Measurements from ENCODE around the gene DMKN. TPM values are rescaled to one million over a fixed set of nuclear protein-coding genes. Genes with fewer than 3 reads are reported as not detected.

DMKN gene
- total RNA-seq, 1 experiment from 2014 or later = 9.3 TPM

DNA sequence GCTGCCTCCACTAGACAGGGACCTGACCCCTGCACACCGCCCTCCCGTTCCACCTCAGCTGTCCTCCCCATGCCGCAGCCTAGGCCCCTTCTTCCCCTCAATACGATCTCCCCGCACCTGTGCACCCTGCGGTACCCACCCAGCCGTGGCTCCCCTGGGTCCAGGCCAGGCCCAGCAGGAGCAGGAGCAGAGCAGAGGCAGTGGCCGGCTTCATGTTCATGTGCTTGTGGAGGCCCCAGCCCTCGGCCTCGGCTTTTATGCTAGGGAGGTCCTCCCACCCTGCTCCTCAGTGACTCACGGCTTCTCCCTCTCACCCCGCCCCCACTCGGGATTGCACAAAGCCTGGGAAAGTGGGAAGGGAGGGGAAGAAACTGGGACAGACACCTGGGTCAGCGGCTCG lies 11.8 kb downstream of the DMKN start:
- peak; percentile 53 for DNase-seq
- 0 out of 2 replicates have a peak overlapping the region, but pooled peaks have one; percentile 5 for H3K9ac ChIP-seq (ENCODE audit: low read length)
- H2AFZ ChIP-seq (ENCODE audit: low read length) = no peak overlapping the region
- H3K27ac ChIP-seq (ENCODE audit: low read length) = no peak overlapping the region
- H3K4me1 ChIP-seq (ENCODE audit: low read length) = peaks cover 32% of the 10 kb centered on the region
- no peaks in the 10 kb centered on the region for H3K79me2 ChIP-seq (ENCODE audit: low read length)
- no peaks in the 10 kb centered on the region for H3K36me3 ChIP-seq (ENCODE audit: insufficient read depth, low read length)
- H3K27me3 ChIP-seq (ENCODE audit: low read length) = no peaks in the 10 kb centered on the region
- no peak overlapping the region for H3K4me3 ChIP-seq (ENCODE audit: low read length)
- H3K4me2 ChIP-seq (ENCODE audit: low read depth, low read length, poor library complexity, severe bottlenecking) = peak overlapping the region; percentile 56
- H4K20me1 ChIP-seq (ENCODE audit: insufficient read depth, low read depth, low read length) = no peaks in the 10 kb centered on the region
- no peaks in the 10 kb centered on the region for H3K9me2 ChIP-seq (replicated peaks; ENCODE audit: insufficient read depth, low read length)
- no peaks in the 10 kb centered on the region for H3K9me3 ChIP-seq (ENCODE audit: low read length)

DNA sequence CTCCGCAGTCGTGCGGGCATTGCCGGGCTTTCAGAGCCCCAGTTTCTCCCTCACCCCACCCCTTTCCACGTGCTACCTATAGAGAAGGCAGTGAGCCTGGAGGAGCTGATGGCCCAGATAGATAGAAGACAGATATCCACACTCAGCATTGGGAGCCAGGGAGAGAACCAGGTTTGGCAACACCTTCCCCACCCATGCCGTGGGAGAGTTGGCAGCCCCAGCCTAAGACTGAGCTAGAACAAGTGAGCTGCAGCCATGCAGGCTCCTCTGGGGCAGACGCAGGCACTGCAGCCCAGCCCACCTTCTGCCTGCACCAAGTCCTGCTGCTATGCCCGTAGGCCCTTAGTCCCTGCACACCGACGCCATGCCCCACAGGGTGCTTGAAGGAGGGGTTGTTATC lies 12.8 kb downstream of the DMKN start:
- no peaks in the 10 kb centered on the region for H3K9me2 ChIP-seq (replicated peaks; ENCODE audit: insufficient read depth, low read length)
- H3K36me3 ChIP-seq (ENCODE audit: insufficient read depth, low read length) = no peaks in the 10 kb centered on the region
- peaks cover 32% of the 10 kb centered on the region for H3K4me1 ChIP-seq (ENCODE audit: low read length)
- no peak for DNase-seq
- no peaks in the 10 kb centered on the region for H3K9me3 ChIP-seq (ENCODE audit: low read length)
- no peaks in the 10 kb centered on the region for H3K79me2 ChIP-seq (ENCODE audit: low read length)
- H2AFZ ChIP-seq (ENCODE audit: low read length) = no peak overlapping the region
- 0 out of 2 replicates have a peak overlapping the region, but pooled peaks have one; percentile 5 for H3K9ac ChIP-seq (ENCODE audit: low read length)
- H3K4me3 ChIP-seq (ENCODE audit: low read length) = no peak overlapping the region
- H3K27ac ChIP-seq (ENCODE audit: low read length) = no peak overlapping the region
- H3K27me3 ChIP-seq (ENCODE audit: low read length) = no peaks in the 10 kb centered on the region
- no peaks in the 10 kb centered on the region for H4K20me1 ChIP-seq (ENCODE audit: insufficient read depth, low read depth, low read length)
- no peak overlapping the region for H3K4me2 ChIP-seq (ENCODE audit: low read depth, low read length, poor library complexity, severe bottlenecking)

DNA sequence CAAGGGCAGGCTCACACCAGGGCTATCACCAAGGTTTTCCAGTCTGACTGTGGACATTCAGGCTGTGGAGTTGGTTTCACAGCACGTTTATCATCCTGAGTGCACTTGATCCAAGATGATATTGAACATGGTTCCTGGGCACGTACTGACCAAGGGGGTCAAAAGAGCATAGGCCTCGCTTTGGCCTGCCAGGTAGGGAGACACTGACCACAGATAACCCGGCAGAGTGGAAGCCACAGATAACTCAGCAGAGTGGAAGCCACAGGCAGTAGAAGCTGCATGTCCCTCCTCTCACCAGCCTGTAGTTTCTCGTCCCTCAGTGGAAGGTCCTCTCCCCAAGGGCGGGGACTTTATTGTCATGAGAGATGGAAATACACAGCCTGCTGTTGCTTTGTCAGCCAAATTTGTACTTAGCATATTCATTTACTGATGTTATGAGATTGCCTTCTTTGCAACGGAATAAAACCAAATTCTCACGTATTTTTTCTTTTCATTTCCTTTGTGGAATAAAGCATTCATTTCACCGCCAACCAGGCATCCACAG lies 14.4 kb downstream of the DMKN start:
- no peak for DNase-seq
- H3K4me2 ChIP-seq (ENCODE audit: low read depth, low read length, poor library complexity, severe bottlenecking) = no peak overlapping the region

DNA sequence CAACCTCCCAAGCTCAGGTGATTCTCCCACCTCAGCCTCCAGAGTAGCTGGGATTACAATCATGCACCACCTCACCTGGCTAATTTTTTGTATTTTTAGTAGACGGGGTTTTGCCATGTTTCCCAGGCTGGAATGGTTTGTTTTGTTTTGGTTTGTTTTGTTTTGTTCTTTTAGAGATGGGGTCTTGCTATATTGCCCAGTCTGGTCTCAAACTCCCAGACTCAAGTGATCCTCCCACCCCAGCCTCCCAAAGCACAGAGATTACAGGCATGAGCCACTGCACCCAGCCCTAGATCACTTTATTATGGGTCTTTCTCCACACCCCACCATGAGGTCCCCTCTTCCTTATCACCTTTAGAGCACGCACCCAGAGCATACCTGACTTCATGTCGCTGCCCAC lies 15.2 kb downstream of the DMKN start:
- no peak overlapping the region for H3K4me2 ChIP-seq (ENCODE audit: low read depth, low read length, poor library complexity, severe bottlenecking)
- H4K20me1 ChIP-seq (ENCODE audit: insufficient read depth, low read depth, low read length) = no peaks in the 10 kb centered on the region
- H3K9me3 ChIP-seq (ENCODE audit: low read length) = no peaks in the 10 kb centered on the region
- H3K4me1 ChIP-seq (ENCODE audit: low read length) = peaks cover 43% of the 10 kb centered on the region
- DNase-seq = peak; percentile 12
- H3K27ac ChIP-seq (ENCODE audit: low read length) = no peak overlapping the region
- H3K36me3 ChIP-seq (ENCODE audit: insufficient read depth, low read length) = no peaks in the 10 kb centered on the region
- no peak overlapping the region for H3K9ac ChIP-seq (ENCODE audit: low read length)
- no peak overlapping the region for H3K4me3 ChIP-seq (ENCODE audit: low read length)
- no peak overlapping the region for H2AFZ ChIP-seq (ENCODE audit: low read length)
- H3K79me2 ChIP-seq (ENCODE audit: low read length) = no peaks in the 10 kb centered on the region
- no peaks in the 10 kb centered on the region for H3K27me3 ChIP-seq (ENCODE audit: low read length)
- H3K9me2 ChIP-seq (replicated peaks; ENCODE audit: insufficient read depth, low read length) = no peaks in the 10 kb centered on the region

More for the DNA sequence above, 14.4 kb downstream of the DMKN start:
- peaks cover 43% of the 10 kb centered on the region for H3K4me1 ChIP-seq (ENCODE audit: low read length)
- H3K9ac ChIP-seq (ENCODE audit: low read length) = no peak overlapping the region
- H3K4me3 ChIP-seq (ENCODE audit: low read length) = no peak overlapping the region
- H3K27me3 ChIP-seq (ENCODE audit: low read length) = no peaks in the 10 kb centered on the region
- no peak overlapping the region for H2AFZ ChIP-seq (ENCODE audit: low read length)
- no peaks in the 10 kb centered on the region for H3K9me2 ChIP-seq (replicated peaks; ENCODE audit: insufficient read depth, low read length)
- H3K9me3 ChIP-seq (ENCODE audit: low read length) = no peaks in the 10 kb centered on the region
- no peak overlapping the region for H3K27ac ChIP-seq (ENCODE audit: low read length)
- H4K20me1 ChIP-seq (ENCODE audit: insufficient read depth, low read depth, low read length) = no peaks in the 10 kb centered on the region
- no peaks in the 10 kb centered on the region for H3K79me2 ChIP-seq (ENCODE audit: low read length)
- H3K36me3 ChIP-seq (ENCODE audit: insufficient read depth, low read length) = no peaks in the 10 kb centered on the region

DNA sequence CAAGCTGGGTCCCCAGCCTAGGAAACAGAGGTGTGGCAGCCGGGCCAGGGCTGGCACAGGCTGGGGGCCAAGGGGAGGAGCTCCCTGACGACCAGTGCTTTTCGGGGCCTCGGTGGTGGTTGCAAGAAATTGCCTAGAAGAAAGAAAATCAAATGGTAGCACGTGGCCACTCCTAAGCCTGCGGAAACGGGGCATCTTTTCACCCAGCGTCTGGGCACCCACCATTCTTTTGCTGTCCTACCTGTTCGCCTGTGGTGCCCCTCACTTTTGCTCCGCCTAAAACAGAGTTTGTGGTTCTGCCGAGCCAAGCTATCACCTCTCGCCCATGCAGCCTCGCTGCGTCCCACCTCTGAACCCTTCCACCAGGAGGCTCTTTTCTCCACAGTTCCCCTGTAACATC lies 16.0 kb downstream of the DMKN start:
- DNase-seq = peak; percentile 32
- Histone ChIP-seq H3K4me2 (ENCODE audit: low read depth, low read length, poor library complexity, severe bottlenecking) (no peak overlapping the region), H3K27ac (ENCODE audit: low read length) (no peak overlapping the region), H3K9me3 (ENCODE audit: low read length) (no peaks in the 10 kb centered on the region), H4K20me1 (ENCODE audit: insufficient read depth, low read depth, low read length) (no peaks in the 10 kb centered on the region), H3K27me3 (ENCODE audit: low read length) (no peaks in the 10 kb centered on the region), H3K79me2 (ENCODE audit: low read length) (no peaks in the 10 kb centered on the region), H3K4me1 (ENCODE audit: low read length) (peaks cover 36% of the 10 kb centered on the region), H3K4me3 (ENCODE audit: low read length) (no peak overlapping the region), H3K9ac (ENCODE audit: low read length) (no peak overlapping the region), H2AFZ (ENCODE audit: low read length) (no peak overlapping the region), H3K9me2 (replicated peaks; ENCODE audit: insufficient read depth, low read length) (no peaks in the 10 kb centered on the region), H3K36me3 (ENCODE audit: insufficient read depth, low read length) (no peaks in the 10 kb centered on the region)

DNA sequence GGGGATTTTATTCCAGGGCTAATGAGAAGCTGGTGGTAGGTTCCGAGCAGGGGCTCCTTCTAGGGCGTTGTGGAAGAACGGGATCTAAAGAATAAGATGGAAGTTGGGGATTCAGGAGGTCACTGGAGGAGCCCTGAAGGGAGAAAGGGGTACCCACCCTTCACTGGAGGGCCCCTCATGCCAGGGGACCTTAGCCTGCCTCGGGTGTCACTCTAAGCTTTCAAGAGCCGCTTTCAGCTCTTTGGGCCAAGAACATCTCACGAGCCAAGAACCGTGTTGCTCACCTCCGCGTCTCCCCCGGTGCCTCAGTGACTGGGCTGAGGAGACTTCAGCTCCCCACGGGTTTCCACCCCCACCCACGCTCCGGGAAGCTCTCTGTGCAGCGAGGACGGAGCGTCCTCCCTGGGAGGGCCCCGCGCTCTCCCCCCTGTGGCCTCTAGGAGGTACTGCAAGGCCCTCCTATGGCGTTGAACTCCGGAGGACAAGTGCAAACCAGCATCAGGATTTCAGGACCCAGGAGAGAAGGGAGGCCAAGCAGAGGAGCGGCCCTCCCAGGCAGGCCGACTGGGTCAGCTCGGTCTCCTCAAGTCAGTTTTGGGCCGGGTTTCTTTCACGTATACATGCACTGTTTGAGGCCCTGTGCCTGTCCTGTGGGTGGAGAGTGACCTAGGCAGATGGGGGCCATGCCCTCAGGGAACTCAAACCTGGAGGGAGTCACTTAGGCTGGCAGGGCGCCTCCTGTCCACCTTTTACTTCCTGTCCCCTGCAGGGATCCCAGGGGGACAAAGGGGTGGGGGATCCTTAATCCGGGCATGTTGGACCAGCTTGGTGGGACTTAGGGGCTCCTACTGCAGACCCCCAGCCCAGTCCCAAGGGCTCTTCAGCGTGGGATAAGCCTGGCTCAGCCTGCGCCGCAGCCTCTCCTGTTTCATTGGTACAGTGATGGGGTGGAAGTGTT lies 18.1 kb downstream of the DMKN start:
- no peaks in the 10 kb centered on the region for H3K27me3 ChIP-seq (ENCODE audit: low read length)
- H4K20me1 ChIP-seq (ENCODE audit: insufficient read depth, low read depth, low read length) = no peaks in the 10 kb centered on the region
- peaks cover 15% of the 10 kb centered on the region for H3K4me1 ChIP-seq (ENCODE audit: low read length)
- peak overlapping the region; percentile 39; the same call in 1 of the 2 replicates for H2AFZ ChIP-seq (ENCODE audit: low read length)
- peak overlapping the region; percentile 13 for H3K9ac ChIP-seq (ENCODE audit: low read length)
- no peaks in the 10 kb centered on the region for H3K36me3 ChIP-seq (ENCODE audit: insufficient read depth, low read length)
- no peak overlapping the region for H3K27ac ChIP-seq (ENCODE audit: low read length)
- no peaks in the 10 kb centered on the region for H3K9me3 ChIP-seq (ENCODE audit: low read length)
- H3K4me2 ChIP-seq (ENCODE audit: low read depth, low read length, poor library complexity, severe bottlenecking) = peak overlapping the region; percentile 42
- no peaks in the 10 kb centered on the region for H3K79me2 ChIP-seq (ENCODE audit: low read length)
- H3K4me3 ChIP-seq (ENCODE audit: low read length) = peak overlapping the region; percentile 24; the same call in 1 of the 2 replicates
- peak; percentile 86 for DNase-seq
- no peaks in the 10 kb centered on the region for H3K9me2 ChIP-seq (replicated peaks; ENCODE audit: insufficient read depth, low read length)

DNA sequence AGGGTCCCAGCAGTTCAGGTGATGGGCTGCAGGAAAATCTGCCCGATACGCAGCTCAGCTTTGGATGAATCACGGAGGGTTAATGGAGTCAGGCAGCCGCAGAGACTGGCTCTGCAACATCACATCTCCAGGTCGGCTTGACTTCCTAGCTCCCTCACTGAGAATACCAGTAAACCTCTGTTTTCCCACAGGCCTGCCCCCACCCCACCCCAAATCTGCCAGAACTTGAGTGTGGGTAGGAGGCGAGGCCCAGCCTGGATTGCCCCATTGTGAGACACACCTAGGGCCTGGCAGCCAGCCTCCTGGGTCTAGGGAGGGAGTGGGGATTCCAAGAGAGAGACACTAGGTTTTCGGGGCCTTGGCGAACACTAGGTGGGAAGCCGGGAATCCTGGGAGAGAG lies 19.5 kb downstream of the DMKN start:
- H3K9ac ChIP-seq (ENCODE audit: low read length) = no peak overlapping the region
- no peak overlapping the region for H3K27ac ChIP-seq (ENCODE audit: low read length)

DNA sequence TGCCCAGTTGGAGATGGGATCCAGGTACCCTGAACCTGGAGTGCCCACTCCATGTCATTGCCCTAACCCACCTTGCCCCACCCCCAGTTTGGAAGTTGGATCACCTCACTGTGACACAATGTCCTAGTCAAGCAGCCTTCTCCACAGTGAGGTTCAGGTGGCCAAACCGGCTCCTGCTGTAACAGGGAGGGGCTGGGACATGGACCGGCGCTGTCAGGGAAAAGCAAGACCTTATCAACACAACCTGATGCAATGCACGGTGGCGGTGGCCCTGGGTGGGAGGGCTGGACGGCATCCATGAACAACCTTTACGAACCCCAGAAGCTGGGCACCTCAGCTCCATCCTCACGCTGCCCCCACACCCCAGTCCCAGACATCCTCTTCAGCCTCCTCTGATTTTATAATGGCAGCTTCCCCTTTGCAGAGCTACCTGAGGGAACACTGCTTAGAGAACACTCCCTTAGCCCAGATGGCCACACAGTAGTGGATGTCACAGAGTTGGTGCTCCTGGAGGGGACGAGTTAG lies 21.6 kb downstream of the DMKN start:
- no peak for DNase-seq
- Histone ChIP-seq H4K20me1 (ENCODE audit: insufficient read depth, low read depth, low read length) (no peaks in the 10 kb centered on the region), H2AFZ (ENCODE audit: low read length) (no peak overlapping the region), H3K9ac (ENCODE audit: low read length) (no peak overlapping the region), H3K4me1 (ENCODE audit: low read length) (peaks cover 11% of the 10 kb centered on the region), H3K9me2 (replicated peaks; ENCODE audit: insufficient read depth, low read length) (no peaks in the 10 kb centered on the region), H3K4me3 (ENCODE audit: low read length) (no peak overlapping the region), H3K36me3 (ENCODE audit: insufficient read depth, low read length) (no peaks in the 10 kb centered on the region), H3K4me2 (ENCODE audit: low read depth, low read length, poor library complexity, severe bottlenecking) (no peak overlapping the region), H3K27me3 (ENCODE audit: low read length) (no peaks in the 10 kb centered on the region), H3K27ac (ENCODE audit: low read length) (no peak overlapping the region), H3K79me2 (ENCODE audit: low read length) (no peaks in the 10 kb centered on the region), H3K9me3 (ENCODE audit: low read length) (no peaks in the 10 kb centered on the region)

More for the DNA sequence above, 19.5 kb downstream of the DMKN start:
- H3K9me3 ChIP-seq (ENCODE audit: low read length) = no peaks in the 10 kb centered on the region
- no peaks in the 10 kb centered on the region for H3K79me2 ChIP-seq (ENCODE audit: low read length)
- no peak overlapping the region for H3K4me2 ChIP-seq (ENCODE audit: low read depth, low read length, poor library complexity, severe bottlenecking)
- H3K27me3 ChIP-seq (ENCODE audit: low read length) = no peaks in the 10 kb centered on the region
- no peak for DNase-seq
- H4K20me1 ChIP-seq (ENCODE audit: insufficient read depth, low read depth, low read length) = no peaks in the 10 kb centered on the region
- H3K4me1 ChIP-seq (ENCODE audit: low read length) = peaks cover 11% of the 10 kb centered on the region
- no peak overlapping the region for H3K4me3 ChIP-seq (ENCODE audit: low read length)
- no peak overlapping the region for H2AFZ ChIP-seq (ENCODE audit: low read length)
- no peaks in the 10 kb centered on the region for H3K36me3 ChIP-seq (ENCODE audit: insufficient read depth, low read length)
- H3K9me2 ChIP-seq (replicated peaks; ENCODE audit: insufficient read depth, low read length) = no peaks in the 10 kb centered on the region

Data from Karpas-422 (cell line).